HG03095 (cell line): ENCODE results near the gene RPL23.

Source experiments
- ATAC-seq: cut with Tn5 transposase; IDR thresholded peaks from one replicate; pipeline ENCODE4 v1.9.1; 2021; ENCODE audit warnings: moderate library complexity; ENCODE audit not compliant: unreplicated experiment

Gene RPL23

DNA sequence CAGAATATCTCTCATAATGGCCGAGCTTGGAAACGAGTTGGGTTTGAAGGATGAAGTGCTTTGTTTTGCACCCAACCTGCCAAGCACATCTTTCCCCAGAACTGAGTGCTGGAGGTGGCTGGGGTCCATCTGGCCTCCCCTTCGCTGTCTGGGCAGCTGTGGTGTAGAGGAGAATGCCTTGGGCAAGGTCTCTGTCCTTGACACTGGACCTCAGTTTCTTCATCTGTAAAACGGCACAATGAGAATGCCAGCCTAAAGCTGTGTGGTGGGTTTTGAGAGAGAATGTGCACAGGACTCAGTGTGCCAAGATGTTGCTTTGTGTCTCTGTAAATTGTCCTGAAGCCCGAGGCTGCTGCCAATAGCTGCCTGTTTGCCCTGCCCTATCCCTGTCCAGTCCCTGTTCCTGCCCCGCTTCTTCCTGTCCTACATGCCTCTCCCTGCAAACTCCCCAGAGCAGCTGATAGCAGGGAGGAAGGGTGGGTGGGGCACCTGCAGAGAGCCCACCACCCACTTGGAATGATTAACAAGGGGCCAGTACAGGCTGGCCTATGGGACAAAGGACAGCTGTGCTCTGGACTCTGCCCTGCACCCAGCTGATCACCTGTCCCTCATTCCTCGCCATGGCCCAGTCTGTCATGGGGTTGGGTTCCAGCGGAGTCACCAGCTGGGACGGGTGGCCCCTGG lies 31.7 kb upstream of the RPL23 start:
- no peak for ATAC-seq

DNA sequence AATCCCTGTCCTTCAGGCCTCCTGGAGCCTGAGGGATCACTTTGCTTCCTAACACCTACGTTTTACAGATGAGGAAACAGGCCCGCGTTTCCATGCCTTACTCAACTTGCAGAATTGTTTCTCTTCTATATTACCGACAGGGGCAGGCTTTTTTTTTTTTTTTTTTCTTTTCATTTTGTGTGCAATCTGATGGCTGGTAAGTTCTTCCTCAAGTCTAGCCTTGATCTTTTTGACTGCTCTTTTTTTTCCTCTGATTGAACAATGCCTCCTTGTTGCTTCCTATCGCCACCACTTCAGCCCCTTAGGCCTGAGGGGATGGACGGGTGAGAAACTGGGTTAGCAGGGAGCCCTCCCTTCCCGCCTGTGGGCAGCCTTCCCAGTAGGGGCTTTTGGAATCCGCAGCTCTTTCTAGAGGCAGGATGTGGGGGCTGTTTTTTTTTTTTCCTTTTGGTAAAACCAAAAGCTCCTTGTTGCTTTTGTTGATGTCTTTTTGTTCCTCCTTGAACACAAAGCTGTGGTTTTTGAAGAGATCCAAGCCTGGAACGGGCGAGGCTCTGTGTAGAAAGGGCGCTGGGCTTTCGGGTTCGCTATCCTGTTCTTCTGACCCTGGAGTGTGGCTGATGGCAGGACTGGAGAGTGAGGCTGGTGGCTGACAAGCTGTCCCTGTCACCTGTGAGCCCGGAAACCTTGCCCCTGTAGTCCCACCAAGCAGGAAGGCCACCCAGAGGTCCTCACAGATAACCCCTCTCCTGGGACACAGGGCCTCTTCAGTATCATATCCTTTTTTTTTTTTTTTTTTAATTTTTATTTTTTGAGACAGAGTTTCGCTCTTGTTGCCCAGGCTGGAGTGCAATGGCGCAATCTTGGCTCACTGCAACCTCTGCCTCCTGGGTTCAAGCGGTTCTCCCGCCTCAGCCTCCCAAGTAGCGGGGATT lies 30.3 kb upstream of the RPL23 start:
- no peak for ATAC-seq

DNA sequence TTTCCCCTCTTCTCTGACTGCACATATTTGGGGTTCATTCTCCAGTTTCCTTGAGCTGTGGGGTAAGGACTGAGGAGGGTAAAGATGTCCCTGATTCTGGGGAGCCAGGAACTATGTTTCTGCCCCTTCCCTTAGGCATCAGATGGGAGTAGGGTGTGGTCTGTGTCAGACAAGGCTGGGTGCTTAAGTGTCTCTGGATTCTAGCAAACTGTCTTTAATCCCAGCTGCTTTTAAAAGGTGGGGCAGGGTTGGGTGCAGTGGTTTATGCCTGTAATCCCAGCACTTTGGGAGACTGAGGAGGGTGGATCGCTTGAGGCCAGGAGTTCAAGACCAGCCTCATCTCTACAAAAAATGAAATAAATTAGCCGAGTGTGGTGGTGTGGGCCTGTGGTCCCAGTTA lies 29.3 kb upstream of the RPL23 start:
- no peak for ATAC-seq

DNA sequence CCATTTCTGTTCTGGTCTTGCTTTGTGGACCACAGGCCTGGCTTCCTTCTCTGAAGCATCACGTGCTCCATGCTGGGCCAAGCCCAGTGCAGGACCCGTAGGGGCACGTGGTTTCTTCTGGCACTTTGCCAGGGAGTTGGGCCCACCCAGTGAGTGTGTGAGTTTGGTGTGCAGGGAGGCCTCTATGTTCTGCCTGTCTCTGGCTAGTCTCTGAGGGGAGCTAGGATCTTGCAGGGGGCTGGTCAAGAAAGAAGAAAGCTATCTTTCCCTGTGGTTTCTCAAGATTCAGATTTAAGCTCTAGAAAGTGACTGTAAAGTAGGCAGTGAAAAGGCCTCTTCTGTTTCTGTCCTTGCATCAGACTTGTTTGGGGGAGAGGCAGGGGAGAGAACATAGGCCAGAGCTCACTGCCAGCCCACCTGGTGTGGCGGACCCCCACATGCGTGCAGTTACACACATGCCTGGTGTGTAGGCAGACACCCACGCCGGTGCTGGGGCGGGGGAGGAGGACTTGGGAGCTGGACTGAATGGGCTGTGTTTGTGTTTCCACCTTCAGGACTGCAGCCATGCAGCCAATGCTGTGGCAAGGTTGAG lies 28.2 kb upstream of the RPL23 start:
- no peak for ATAC-seq

DNA sequence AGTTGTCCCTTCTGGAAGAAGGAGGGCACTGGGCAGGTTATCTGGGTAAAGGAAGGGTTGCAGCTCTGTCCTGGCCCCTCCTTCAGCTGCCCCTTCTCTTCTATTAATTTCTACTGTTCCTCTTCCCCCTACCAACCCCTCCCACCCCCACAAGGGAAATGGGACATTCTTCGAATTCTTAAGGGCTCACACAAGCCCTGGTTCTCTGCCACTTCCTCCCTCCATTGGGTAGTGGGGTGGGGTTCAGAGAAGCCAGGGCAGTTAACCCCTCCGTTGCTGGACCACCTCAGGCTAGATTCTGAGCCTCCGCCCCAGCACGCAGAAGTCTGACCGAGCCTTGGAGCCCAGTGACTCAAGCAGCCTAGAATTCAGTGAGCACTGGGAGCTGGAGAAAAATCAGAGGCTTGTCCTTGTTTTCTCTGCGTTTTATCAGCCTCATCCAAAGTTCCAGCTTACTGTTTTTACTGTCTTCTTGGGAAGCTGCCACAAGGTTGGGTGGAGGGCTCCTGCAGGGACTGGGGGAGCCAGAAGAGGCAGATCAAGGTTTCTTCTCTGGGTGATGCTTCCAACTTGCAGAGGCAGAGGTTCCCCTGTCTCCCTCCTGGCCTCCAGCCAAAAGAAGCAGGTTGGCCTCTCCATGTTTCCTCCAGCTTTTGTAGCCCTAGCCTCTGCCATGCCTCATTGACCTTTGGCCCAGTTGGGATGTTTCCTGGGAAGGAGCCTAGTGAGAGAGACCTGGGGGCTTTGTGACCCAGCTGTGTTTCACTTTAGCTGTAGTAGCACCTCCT lies 26.6 kb upstream of the RPL23 start:
- no peak for ATAC-seq

DNA sequence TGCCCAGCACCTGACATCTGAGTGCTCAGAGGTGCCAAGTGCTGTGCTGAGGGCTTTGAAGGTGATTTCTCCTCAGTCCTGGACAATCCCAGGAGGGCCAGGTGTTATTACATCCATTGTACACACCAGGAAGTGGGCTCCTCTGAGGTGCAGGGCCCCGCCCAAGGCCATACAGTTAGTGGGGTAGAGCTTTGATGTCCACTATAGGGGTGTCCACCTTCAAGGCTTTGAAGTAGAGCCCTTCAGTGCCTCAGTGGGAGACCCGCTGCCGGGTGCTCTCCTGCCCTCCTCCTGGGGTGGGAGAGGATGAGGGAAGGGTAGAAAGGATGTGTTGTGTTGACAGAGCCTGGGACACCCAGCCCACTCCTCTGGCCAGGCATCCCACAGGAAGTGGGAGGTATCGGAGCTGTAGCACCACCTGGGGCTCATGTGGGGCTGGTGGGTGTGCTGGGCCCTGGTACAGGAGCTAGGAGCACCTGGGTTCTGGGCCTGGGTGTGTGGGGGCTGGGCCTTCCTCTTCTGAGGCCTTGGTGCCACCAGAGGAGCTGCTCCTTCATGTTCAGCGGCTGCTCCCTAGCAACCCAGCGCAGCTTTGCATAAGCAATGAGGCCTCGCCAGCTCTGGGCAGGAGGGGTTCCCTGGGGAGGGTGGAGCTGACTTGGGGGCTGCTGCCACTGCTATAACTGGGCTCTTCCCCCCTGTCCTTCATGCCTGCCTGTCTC lies 23.8 kb upstream of the RPL23 start:
- no peak for ATAC-seq

DNA sequence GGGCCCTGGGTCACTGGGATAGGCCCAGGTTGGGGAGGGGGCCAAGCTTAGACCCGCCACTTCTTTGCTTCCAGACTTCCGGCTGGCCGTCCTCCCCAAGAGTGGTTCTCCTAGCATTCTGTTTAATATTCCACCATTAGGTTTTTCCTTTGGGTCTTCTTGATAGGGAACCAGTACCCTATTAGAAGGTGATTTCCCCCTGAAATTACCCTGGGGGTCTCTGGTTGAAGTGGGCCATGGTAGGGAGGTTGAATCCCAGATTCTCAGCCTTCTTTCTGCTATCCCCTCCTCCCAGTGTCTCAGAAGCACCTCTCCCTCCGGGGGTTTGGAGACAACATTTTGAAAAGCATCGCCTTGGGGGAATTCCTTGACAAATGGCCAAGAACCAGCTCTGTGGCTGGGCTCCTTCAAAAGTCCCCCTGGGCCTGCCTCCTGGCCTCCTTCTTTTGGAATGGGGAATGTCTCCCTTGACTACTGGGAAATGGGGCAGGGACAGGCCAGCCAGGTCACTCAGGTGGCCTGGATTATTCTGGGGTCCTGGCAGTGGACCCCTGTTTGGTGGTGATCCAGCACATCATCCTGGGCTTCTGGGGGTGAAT lies 22.1 kb upstream of the RPL23 start:
- no peak for ATAC-seq

DNA sequence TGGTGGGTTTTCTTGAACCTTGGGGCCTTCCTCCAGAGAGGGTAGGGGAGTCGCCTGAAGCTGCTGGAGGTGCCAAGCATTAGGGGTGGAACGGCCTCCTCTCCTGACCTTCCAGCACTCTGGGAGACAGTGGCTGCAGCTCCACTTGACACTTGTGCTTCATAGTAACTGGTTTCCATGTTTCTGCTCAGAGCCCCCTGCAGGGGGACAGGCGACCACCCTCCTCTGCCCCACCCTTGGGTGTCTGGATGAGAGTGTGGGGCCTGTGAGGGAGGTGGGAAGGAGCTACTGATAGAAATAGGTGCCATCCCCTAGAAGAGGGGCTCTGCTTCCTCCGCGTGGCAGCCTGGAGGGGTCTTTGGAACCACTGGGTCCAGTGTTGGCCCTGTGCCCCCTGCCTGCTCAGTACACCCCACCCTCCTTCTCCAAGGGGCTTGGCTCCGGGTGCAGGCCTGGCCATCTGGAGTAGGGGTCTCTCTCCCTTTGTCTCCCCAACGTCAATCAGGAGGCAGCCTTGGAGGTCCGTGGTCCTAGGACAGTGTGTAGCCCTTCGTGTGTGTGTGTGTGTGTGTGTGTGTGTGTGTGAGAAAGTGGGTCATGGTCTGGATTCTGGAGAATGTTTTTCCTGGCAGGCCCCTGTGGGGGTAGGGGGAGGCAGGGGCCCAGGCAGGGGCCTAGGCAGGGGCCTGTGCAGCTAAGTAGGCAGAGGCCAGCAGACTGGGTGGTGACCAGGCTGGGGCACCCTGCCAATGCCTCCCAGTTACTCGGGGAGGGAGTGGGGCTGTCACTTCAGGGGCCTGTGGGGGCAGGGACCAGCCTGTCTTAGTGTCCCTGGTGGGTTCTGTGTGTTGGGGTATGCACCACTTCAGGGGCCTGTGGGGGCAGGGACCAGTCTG lies 21.2 kb upstream of the RPL23 start:
- ATAC-seq: no peak

DNA sequence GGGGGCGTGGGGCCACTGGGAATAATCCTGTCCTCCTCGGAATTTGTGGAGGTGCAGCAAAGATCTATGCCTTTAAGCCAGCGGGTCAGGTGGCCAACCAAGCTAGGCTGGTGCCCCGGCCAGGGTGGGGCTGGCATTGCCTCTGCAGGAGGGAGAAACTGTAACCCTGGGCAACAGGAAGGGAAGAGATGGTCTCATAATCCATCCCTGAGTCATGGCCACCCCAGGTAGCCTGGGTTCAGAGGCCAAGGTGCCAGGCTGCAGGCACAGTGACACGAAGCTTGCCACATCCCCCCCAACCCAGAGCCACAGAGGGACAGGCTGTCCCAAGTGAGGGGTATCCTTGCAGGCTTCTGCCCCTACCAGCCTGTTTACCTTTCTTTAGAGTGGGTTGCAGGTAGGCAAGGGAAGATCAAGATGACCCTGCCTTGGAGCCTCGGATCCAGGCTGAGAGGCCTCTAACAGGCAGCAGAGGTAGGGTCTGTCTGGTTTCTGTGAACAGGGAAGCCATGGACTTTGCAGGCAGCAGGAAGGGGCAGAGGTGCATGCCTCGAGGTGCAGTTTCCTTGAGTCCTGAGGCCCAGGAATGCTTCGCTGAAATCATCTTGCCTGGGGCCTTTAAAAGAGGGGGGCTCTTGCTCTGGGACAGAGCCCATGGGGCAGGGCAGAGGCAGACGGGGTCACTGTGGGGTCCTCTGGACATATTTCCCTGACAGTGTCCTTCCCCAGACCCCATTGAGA lies 20.3 kb upstream of the RPL23 start:
- no peak for ATAC-seq

DNA sequence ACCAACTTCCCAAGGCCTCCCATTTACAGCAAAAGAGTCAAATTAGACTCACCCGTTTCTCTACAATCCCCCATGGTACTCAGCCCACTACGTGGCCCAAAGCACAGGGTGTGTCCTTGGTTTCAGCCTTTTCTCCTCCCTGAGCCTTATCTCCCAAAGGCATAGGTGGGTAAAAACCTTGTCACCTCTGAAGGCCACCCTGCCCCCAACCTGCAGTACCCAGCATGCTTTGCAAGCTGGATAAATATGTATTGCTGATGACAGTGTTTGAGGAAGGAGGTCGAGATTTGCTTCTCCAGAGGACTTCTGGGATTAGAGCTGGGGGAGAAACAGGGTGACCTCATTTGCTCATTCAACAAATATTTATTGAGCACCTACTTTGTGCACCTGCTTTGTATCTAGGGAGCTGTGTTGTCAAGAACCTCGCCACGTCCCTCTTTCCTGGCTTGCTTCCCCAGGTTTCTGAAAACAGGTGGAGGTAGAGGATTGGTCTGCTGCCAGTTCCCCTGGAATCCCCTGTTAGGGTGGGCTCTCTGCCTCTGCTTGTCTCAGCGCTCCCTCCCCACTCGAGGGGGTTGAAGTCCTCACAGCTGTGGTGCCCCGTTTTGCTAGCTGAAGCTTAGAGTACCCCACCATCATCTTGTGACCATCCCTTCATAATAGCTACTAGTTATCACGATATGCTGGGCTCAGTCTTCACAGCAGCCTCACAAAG lies 19.3 kb upstream of the RPL23 start:
- no peak for ATAC-seq

DNA sequence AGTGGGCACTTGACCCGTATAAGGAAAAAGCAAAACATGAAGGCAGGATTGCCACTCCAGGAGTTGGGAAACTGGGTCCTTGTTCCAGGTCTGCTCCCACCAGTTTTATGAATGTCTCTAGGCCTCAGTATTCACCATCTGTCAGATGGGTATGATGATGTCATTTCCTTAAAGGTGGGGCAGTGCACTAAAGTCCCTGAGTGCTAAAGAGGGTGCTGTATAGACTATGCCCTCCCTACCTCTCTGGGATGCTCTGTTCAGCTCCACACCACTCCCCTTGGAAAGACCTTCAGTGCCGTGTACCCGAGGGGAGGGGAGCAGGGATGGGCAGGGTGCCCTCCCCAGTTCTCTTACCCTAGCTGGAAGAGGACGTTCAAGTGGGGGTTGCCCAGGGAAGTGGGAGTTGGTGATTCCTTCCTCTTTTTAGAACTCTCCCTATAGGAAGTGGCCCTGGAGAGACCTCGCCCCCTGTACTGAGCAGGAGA lies 18.5 kb upstream of the RPL23 start:
- no peak for ATAC-seq

DNA sequence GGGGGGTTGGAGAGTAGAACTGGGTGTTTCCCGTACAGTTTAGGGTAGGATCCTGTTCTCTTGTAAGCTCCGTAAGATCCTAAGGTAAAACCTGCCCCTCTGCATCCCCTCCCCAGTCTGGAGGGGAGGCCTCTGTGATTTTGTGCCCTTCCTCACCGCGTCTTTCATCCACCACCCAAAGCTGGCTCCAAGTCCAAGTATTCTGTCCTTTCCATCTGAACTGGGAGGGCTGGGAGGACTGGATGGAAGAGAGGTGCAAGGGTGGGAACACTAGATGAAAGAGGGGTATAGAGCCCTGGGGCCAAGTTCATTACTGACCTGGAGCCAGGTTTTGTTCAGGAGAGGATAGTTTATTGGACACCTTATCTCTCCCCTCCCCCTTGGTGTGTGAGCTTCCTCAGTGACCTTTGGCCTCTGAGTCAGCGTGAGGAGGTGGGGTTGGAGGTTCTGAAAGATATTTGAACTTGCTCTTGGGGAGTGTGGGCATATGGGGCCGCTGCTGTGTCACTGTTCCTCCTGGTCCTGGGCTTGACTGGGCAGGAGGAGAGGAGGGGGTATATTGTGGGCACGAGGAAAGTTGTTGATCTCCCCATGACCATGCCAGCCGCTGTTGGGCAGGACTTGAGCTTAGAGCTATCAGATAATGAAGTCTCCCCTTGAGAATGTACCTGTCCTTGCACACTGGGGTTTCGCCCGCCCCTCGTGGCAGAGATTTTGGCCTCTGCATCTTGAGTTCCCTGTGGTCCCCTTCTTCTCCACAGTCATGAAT lies 17.9 kb upstream of the RPL23 start:
- no peak for ATAC-seq

DNA sequence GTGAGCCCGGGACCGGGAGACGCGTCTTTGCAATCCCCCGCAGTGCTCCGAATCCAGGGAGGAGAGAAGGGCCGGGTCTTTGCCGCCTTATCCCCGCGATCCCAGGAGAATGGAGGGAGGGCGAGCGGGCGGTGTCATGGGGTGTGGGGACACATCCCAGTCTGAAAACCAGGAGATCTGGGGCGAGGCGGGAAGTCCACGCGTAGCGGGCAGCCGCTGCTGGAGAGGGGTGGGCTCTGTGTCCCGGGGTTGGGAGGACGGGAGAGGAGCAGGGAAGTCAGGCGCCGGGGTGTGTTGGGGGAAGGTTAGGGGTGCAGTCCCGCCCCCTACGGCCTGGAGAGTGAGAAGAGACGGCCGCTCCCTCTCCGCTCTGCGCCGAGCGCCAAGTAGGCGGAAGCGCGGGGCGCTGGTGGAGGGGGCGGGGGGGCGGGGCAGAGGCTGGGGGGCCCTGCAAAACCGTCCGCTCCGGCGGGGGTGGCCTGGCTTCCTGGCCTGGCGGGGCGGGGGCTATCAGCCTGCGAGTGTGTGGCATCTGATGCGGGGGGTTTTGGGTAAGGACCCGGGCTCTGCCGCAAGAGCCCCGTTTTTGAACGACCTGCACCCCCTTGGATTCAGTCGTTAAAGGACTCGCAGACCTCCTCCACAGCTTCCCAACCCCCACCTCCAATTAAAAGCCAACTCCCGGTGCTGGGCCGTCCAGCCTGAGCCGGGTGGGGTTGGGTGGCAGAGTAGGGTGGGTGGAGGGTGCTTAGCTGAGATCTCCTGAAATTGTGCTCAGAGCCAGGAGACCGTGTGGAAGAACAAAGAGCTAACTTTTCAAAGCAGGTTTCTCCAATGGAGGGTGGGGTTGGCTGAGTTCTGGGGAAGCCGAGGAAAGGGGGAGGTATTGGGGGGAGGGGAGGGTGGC lies 17.0 kb upstream of the RPL23 start:
- ATAC-seq: no peak

DNA sequence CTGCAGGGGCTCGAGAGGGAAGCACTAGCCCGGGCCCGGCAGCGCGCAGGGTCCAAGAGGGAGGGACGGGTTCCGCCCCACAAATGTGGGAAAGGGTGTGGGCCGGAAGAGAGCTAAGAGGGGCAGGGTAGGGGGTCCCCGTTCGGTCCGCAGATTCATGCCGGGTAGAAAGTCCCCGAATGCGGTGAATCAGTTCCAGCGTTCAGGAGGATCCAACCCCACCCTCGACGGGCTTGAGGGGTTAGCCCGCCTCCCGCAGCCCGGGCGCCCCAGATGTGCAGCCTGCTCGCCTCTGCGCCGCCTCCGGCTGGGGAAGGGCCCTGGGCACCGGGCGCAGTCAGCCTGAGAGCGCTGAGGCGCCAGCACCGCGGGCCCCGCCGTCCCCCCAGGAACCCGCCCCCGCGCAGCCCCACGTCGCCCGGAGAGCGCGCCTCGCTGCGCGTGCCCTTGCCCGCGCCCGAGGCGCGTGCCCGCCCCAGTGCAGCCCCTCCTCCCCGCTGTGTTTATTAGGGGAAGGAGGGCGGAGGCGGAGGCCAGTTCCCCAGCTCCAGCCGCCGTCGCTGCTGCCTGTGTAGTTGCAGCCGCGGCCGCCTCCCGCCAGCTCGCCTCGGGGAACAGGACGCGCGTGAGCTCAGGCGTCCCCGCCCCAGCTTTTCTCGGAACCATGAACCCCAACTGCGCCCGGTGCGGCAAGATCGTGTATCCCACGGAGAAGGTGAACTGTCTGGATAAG lies 16.2 kb upstream of the RPL23 start, which contains the start of gene LASP1:
TSS of gene LASP1 (plus strand) at position 533 of the 733 bp plus-strand sequence. CDS start at position 665, 132 bp downstream.
- ATAC-seq: peak; percentile 34
